AG10803 (cell line): ENCODE results near the gene ZNFX1.
"Not testable (repeated sequence)": the region's sequence is repeated elsewhere in the genome, so short reads cannot be mapped to it uniquely, and the experiment has no call there.

Experiments used
- DNase-seq: peaks from one replicate; pipeline ENCODE4 v3.0.0; 2010; ENCODE audit warnings: low read depth
- H3K4me3 ChIP-seq: 2 replicates; pipeline ENCODE4 v1.5.1; 2011; ENCODE audit warnings: mild to moderate bottlenecking, low read length, control low read depth
- TF ChIP-seq, protein P1 (sequence below): conservative IDR thresholded peaks from 2 replicates; pipeline ENCODE4 v1.5.1; 2011; ENCODE audit warnings: mild to moderate bottlenecking, low read length, control low read depth, inconsistent platforms

Gene ZNFX1

DNA sequence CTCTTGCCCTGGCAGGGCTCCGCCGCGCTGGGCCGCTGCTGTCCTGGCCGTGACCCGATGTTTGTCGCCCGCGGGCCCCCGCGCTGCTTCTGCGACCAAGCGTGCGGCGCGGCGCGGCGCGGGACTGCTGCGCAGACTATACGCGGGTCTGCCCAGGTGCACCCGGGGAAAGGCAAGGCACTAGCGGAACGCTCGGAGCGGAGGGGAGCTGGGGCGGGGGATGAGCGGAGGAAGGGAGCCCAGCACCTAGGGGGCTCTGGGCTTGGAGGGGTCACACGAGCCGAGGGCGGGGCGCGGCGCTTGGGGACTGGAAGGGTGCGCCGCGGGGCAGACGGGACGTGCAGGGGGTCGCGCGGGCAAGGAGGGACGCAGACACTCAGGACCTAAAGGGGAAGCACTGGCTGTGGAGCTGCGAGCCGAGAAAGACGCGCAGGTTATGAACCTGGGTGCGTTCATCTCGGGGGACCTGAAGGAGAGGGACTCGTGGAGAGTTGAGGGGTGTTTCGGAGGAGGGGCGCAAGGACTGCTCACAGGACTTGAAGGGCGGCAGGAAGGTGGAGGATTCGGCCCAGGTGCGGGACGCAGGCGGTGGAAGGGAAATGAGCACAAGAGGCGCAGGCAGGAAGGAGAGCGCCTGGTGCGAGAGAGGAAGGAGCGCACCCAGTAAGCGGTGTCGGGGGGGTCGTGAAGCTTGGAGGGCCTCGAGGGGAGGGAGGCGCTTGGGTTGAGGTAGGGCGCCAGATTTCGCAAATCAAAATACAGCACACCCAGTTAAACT is 40.8 kb upstream of the ZNFX1 start:
- peak overlapping the region; percentile 36 for H3K4me3 ChIP-seq
- no peak for DNase-seq
- TF ChIP-seq, protein P1, sequence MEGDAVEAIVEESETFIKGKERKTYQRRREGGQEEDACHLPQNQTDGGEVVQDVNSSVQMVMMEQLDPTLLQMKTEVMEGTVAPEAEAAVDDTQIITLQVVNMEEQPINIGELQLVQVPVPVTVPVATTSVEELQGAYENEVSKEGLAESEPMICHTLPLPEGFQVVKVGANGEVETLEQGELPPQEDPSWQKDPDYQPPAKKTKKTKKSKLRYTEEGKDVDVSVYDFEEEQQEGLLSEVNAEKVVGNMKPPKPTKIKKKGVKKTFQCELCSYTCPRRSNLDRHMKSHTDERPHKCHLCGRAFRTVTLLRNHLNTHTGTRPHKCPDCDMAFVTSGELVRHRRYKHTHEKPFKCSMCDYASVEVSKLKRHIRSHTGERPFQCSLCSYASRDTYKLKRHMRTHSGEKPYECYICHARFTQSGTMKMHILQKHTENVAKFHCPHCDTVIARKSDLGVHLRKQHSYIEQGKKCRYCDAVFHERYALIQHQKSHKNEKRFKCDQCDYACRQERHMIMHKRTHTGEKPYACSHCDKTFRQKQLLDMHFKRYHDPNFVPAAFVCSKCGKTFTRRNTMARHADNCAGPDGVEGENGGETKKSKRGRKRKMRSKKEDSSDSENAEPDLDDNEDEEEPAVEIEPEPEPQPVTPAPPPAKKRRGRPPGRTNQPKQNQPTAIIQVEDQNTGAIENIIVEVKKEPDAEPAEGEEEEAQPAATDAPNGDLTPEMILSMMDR = no peak

DNA sequence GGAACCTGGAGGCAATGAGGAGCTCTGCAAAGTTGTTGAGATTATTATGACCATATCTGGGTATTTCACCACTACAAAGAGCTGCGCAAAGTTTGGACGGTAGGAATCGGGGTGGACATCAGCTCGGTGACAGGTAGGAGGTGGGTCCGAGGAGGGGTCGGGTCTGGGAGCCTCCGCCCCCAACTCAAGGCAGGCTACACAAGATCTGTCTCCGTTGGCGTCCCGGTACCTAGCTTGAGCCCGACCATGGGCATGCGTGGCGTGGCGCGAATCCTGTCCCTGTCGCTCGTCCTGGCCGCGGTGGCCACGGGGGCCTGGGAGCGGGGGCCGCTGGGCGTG is 40.2 kb upstream of the ZNFX1 start:
- no peak overlapping the region for H3K4me3 ChIP-seq
- no peak for DNase-seq
- TF ChIP-seq, protein P1 = no peak

DNA sequence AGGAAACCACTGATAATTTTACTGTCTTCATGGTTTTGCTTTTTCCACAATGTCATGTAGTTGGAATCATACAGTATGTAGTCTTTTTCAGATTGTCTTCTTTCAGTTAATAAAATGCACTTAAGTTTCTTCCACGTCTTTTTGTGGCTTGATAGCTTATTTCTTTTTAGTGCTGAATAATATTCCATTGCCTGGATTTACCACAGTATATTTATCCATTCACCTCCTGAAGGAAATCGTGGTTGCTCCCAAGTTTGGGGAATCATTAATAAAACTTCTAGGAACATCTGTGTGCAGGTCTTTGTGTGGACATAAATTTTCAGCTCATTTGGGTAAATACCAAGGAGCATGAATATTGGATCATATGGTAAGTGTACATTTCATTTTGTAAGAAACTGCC is 38.8 kb upstream of the ZNFX1 start:
- TF ChIP-seq, protein P1 = no peak
- DNase-seq = no peak

DNA sequence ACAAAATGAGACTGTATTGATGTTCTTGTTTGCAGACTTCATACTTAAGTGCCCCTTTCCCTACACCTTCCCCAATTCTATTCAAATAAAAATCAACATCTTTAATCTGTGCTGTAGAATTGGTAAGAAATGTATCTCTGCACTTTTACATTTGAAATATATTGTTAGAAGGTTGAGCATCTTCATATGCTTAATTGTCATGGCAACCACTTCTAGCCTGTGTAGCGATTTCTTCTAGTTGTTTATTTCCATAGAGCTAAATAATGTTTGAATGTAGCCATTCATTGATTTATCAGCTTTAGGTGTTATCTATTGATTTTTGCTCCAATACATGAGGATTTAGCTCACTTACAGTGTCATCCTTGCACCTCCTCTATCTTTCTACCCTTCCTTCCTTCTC is 37.7 kb upstream of the ZNFX1 start:
- TF ChIP-seq, protein P1 = no peak
- no peak overlapping the region for H3K4me3 ChIP-seq
- DNase-seq = no peak

More for the DNA sequence above, 38.8 kb upstream of the ZNFX1 start:
- no peak overlapping the region for H3K4me3 ChIP-seq

DNA sequence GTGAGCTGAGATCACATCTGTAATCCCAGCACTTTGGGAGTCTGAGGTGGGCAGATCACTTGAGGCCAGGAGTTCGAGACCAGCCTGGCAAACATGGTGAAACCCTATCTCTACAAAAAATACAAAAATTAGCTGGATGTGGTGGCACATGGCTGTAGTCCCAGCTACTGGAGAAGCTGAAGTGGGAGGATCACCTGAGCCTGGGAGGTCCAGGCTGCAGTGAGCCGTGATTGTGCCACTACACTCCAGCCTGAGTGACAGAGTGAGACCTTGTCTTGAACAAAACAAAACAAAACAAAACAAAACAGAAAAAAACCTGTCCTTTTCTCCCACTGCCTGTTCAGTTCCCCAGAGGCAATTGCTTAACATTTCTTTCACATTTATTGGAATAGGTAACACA is 36.2 kb upstream of the ZNFX1 start:
- H3K4me3 ChIP-seq, DNase-seq: not testable (repeated sequence)

DNA sequence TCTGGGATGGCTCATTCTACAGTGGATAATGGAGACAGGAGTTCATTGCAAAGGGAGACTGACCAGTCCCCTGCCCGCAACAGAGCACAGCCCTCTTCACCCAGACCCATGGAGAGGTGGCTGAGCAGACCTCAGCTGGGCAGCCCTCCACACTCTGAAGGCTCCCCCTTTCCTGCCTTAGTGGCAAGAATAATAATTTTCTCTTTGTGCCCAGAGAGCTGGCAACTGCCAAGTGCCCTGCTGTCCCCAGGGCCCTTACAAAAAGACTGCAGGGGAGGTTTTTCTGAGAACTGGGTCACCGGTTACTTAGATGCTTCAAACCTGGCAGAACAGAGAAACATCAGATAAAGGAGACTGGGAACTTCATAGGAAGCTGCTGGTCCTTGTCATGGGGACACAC is 35.4 kb upstream of the ZNFX1 start:
- H3K4me3 ChIP-seq = no peak overlapping the region
- no peak for DNase-seq
- TF ChIP-seq, protein P1 = no peak

DNA sequence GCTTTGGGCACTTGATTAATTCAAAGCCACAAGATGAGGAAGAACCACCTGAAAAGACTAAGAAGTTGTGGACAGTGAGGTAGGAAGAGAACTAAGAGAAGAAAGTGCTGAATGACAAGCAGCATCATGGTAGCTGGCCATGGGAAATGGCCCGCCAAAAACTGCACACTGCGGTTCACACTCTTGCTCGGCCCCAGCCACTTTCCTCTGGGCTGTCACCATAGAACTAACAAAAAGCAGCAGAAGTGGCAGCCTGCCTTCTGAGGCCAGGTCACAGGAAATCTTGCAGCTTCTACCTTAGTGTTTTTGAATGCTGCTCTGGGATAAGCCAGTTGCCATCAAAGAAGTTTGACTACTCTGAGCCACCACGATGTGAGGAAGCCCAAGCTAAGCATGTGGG is 34.8 kb upstream of the ZNFX1 start:
- TF ChIP-seq, protein P1 = no peak
- no peak for DNase-seq
- H3K4me3 ChIP-seq = no peak overlapping the region
